Activated T-cell treated with anti-CD3 and anti-CD28 coated beads for 24 hours (primary cell): Measurements from ENCODE around the gene FOXA2.

ENCODE experiments used
- DNase-seq: peaks from one replicate; pipeline ENCODE4 v3.0.0-alpha.2; 2020; ENCODE audit warnings: low read depth

FOXA2 gene

GRCh38 chr20:22536956-22537756, 47.2 kb downstream of the FOXA2 start:
- no peak for DNase-seq

DNA sequence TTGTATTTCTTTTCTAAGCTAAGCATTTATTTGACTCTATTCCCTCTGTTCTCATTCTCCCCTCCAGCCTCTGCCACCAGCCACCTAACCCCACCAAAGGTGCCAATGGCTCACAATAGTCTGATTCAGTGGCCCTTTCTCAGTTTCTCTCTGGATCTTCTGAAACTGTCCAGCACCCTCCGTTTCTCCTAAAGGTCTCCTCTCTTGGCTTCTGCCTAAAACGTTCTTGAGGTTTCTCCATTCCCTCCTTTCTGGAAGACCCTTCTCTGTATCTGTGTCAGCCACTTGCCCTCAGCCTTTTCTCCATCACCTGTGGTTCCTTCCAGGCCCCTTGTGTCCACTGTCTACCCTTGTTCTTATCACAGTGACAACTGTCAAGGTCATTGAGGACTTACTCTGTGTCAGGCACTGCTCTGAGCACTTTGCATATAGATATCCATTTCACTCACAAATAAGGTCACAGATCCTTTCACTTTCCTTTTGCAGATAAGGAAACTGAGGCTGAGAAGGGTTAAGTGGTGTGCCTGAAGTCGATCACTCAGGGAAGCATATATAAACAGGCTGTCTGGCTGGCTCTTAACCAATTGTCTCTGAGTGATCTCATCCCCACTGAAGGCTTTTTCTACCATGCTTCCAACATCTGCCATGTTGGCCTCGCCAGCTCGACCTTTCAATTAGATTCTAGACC, 48.1 kb downstream of the FOXA2 start:
- no peak for DNase-seq

- DNase-seq, result no peak
Observed at GRCh38 chr20:22535483-22535882, 48.9 kb downstream of the FOXA2 start.

DNA sequence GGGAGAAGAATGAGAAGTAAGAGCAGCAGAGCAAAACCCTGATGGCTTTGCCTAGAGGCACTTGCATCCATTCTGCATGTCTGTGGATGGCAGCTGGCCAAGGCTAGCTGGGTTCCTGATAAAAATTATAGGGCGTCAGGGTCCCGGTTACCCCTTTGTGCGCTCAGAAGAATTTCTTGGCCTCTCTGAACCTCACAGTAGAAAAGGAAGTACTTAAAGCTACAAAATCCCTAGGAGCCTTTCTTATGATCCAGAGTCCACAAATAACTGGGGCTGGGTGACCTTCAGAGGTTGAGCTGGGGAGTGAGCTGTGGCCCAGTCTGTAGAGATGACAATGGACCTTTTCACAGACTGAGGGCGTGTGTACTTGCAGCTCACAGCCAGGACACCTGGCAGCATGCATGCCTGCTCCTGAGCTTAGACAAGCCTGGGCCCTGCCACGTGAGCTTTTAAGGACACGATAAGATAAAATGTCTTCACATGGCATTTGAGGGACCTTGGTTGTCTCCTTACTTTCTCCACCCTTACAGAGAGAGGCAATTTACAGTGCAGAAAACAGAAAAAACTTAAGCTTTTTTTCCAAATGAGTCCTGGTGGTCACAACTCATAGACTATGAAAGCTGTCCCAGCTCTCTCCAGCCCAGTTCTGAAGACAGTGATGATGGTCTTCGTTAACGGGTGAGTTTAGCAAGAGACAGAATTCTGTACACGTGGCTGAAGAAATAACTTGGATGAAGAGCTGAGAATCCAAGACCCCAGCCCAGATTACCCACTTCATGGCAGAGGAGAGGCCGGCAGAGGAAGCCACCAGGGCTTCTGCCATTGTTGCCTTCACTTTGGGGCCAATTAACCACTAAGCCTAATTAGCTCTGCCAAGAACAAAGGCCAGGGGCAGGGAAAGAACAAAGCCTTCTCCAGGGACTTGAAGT, 50.3 kb downstream of the FOXA2 start:
- DNase-seq, result no peak

DNA sequence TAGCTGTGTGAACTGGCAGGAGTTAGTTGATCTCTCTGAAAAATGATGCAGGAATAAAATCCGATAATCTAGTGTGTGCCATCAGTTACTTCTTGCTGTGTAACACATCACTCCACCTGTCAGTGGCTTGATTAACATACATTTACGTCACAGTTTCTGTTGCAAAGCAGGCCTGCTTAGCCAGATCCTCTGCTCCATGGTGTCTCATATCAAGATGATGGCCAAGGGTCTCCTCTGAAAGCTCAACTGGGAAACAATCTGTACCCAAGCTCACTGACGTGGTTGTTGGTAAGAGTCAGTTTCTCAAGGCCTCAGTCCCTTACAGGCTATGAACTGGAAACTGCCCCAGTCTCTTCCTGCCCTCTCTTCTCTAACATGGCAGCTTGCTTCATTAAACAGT, 51.8 kb downstream of the FOXA2 start:
- DNase-seq, result no peak

DNA sequence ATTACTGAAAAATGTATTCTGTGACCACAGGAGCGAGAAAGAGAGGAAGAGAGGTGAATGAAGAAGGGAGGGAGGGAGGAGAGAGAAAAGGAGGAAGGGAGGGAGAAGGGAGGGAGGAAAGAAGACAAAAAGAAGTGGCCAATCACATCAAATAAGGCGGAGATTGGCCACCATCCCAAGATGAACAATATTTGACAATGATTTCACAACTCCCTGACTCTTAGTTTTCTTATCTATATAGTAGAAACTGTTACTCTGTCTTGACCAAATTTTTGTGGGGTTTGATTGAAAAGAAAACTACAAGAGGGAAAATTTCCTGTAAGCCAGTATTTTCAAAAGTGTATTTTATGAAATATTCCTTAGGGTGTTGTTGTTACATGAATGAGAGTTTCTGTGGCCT, 52.6 kb downstream of the FOXA2 start:
- no peak for DNase-seq

- DNase-seq, result no peak
Observed at GRCh38 chr20:22531056-22531615, 53.2 kb downstream of the FOXA2 start.
